Common myeloid progenitor, CD34-positive (primary cell): ENCODE measurements around the gene PKD1L1.

ENCODE experiments used
- CTCF ChIA-PET: fragments of 350-600 bp; sonication (Branson Sonifier 250); formaldehyde crosslinking; loops from one replicate; lab custom pipeline; 2021; ENCODE audit warnings: antibody characterized with exemption; lab: Charles Lee
- POLR2A ChIA-PET: fragments of 350-600 bp; sonication (Branson Sonifier 250); formaldehyde crosslinking; loops from one replicate; lab custom pipeline; 2021; ENCODE audit warnings: antibody characterized with exemption; lab: Charles Lee
- DNase-seq, 3 donors: peaks; one replicate each; pipeline versions ENCODE4 v3.0.0 to v3.0.0-alpha.2; 2013
- H3K27ac ChIP-seq, 2 experiments: 1 replicate in 1 of 2; 2 replicates in 1 of 2; pipeline ENCODE4 v1.7.0; 2013; ENCODE audit warnings: inconsistent platforms in 2 of 2, low read length in 2 of 2, mild to moderate bottlenecking in 2 of 2, low read depth in 1 of 2, moderate library complexity in 1 of 2; ENCODE audit not compliant: severe bottlenecking in 2 of 2, insufficient read depth in 1 of 2, poor library complexity in 1 of 2
- H3K27me3 ChIP-seq, 5 experiments: replicated peaks in 2 of 5; 1 replicate in 3 of 5; 2 replicates in 2 of 5; pipeline versions ENCODE4 v1.6.1 to v1.7.0; 2013; ENCODE audit warnings: low read length in 4 of 5, mild to moderate bottlenecking in 2 of 5, moderate library complexity in 2 of 5, inconsistent platforms in 1 of 5; ENCODE audit not compliant: insufficient read depth in 5 of 5, control insufficient read depth in 4 of 5
- H3K36me3 ChIP-seq, 4 experiments: 1 replicate in 2 of 4; 2 replicates in 2 of 4; pipeline versions ENCODE4 v1.6.1 to v1.7.0; 2013; ENCODE audit warnings: low read length in 3 of 4, control low read depth in 1 of 4, mild to moderate bottlenecking in 1 of 4; ENCODE audit not compliant: control insufficient read depth in 4 of 4, insufficient read depth in 4 of 4
- H3K4me1 ChIP-seq, 4 experiments: 1 replicate in 3 of 4; 2 replicates in 1 of 4; pipeline versions ENCODE4 v1.6.1 to v1.7.1; 2013; ENCODE audit warnings: low read length in 3 of 4, mild to moderate bottlenecking in 3 of 4, control low read depth in 1 of 4, inconsistent platforms in 1 of 4, moderate library complexity in 1 of 4; ENCODE audit not compliant: control insufficient read depth in 4 of 4, insufficient read depth in 4 of 4; ENCODE audit errors: control extremely low read depth in 1 of 4
- H3K4me3 ChIP-seq, 7 experiments: 1 replicate in 4 of 7; 2 replicates in 3 of 7; pipeline versions ENCODE4 v1.5.1 to v1.7.0; 2013; ENCODE audit warnings: mild to moderate bottlenecking in 7 of 7, low read length in 6 of 7, moderate library complexity in 6 of 7, inconsistent platforms in 2 of 7, low read depth in 2 of 7, control low read depth in 1 of 7; ENCODE audit not compliant: insufficient read depth in 4 of 7, control insufficient read depth in 1 of 7; ENCODE audit errors: extremely low read depth in 1 of 7
- H3K9me3 ChIP-seq, 5 experiments: 1 replicate in 4 of 5; 2 replicates in 1 of 5; pipeline versions ENCODE4 v1.6.1 to v1.7.1; 2013; ENCODE audit warnings: low read length in 4 of 5, mild to moderate bottlenecking in 2 of 5, inconsistent platforms in 1 of 5, low read depth in 1 of 5, moderate library complexity in 1 of 5; ENCODE audit not compliant: control insufficient read depth in 4 of 5, insufficient read depth in 2 of 5; ENCODE audit errors: control extremely low read depth in 1 of 5
- WGBS: methylation state at CpG from one replicate; pipeline ENCODE4 v1.1.5; 2013; ENCODE audit not compliant: insufficient coverage; 5-methylcytosine and 5-hydroxymethylcytosine counted together

The PKD1L1 gene

GRCh38 chr7:47973739-47974138 lies 25.5 kb upstream of the PKD1L1 start:
- Histone ChIP-seq H3K36me3 (peaks cover 11 to 65% (median 46%) of the 10 kb centered on the region in 4 experiments), H3K27me3 (no peaks in the 10 kb centered on the region), H3K9me3 (no peaks in the 10 kb centered on the region), H3K27ac (no peak overlapping the region), H3K4me1 (peaks cover 15 to 32% (median 22%) of the 10 kb centered on the region in 4 experiments), H3K4me3 (no peak overlapping the region)
- 100% methylated on average over 1 of the region's 1 CpG for WGBS
- CTCF ChIA-PET = interaction anchor here (1.0 to 1.3 kb wide), 2 partner anchors 14 to 29 kb away, joined by 4 read pairs; no protein-coding TSS in a partner anchor
- no peak for DNase-seq
- POLR2A ChIA-PET = no interaction called here

GRCh38 chr7:47970761-47971160 lies 22.5 kb upstream of the PKD1L1 start:
- no CpG with 5 or more reads among the region's 1 CpG for WGBS
- no peaks in the 10 kb centered on the region for H3K9me3 ChIP-seq
- H3K27me3 ChIP-seq = no peaks in the 10 kb centered on the region
- peaks cover 24 to 71% (median 49%) of the 10 kb centered on the region in 4 experiments for H3K36me3 ChIP-seq
- peak overlapping the region in 1 of 7 experiments; percentile 28 for H3K4me3 ChIP-seq
- ChIA-PET CTCF (interaction anchor here (0.9 to 1.5 kb wide), 3 partner anchors 13 to 140 kb away, joined by 3 to 4 read pairs (median 3); no protein-coding TSS in a partner anchor), POLR2A (no interaction called here)
- H3K4me1 ChIP-seq = peaks cover 8 to 24% (median 17%) of the 10 kb centered on the region in 4 experiments
- no peak for DNase-seq
- H3K27ac ChIP-seq = peak overlapping the region in 1 of 2 experiments; percentile 23

- ChIA-PET POLR2A (interaction anchor here (0.6 to 1.0 kb wide), 2 partner anchors 132 to 141 kb away, joined by 3 to 4 read pairs; no protein-coding TSS in a partner anchor), CTCF (interaction anchor here (0.6 to 2.0 kb wide), 9 partner anchors 9 to 331 kb away, joined by 3 to 16 read pairs (median 3); no protein-coding TSS in a partner anchor)
- H3K27ac ChIP-seq = no peak overlapping the region
- no peaks in the 10 kb centered on the region for H3K9me3 ChIP-seq
- no peak overlapping the region for H3K4me3 ChIP-seq
- H3K4me1 ChIP-seq = peaks cover 8 to 24% (median 21%) of the 10 kb centered on the region in 4 experiments
- H3K27me3 ChIP-seq = no peaks in the 10 kb centered on the region
- 67% methylated on average over 3 of the region's 5 CpGs for WGBS
- H3K36me3 ChIP-seq = peaks cover 27 to 75% (median 49%) of the 10 kb centered on the region in 4 experiments
- DNase-seq = peak; percentile 65 to 75 (median 68)
Measured at GRCh38 chr7:47968847-47969774, 20.8 kb upstream of the PKD1L1 start.

GRCh38 chr7:47967708-47968107 lies 19.4 kb upstream of the PKD1L1 start:
- ChIA-PET POLR2A (no interaction called here), CTCF (interaction anchor here (0.9 to 2.1 kb wide), 5 partner anchors 13 to 143 kb away, joined by 3 to 6 read pairs (median 4); no protein-coding TSS in a partner anchor)
- Histone ChIP-seq H3K36me3 (peaks cover 25 to 70% (median 46%) of the 10 kb centered on the region in 4 experiments), H3K9me3 (no peaks in the 10 kb centered on the region), H3K27ac (no peak overlapping the region), H3K27me3 (no peaks in the 10 kb centered on the region), H3K4me3 (no peak overlapping the region), H3K4me1 (peaks cover 8 to 23% (median 21%) of the 10 kb centered on the region in 4 experiments)
- no peak for DNase-seq
- 100% methylated on average over 1 of the region's 2 CpGs for WGBS

GRCh38 chr7:47967123-47967522 lies 18.9 kb upstream of the PKD1L1 start:
- WGBS = 100% methylated on average over 3 of the region's 5 CpGs
- ChIA-PET POLR2A (no interaction called here), CTCF (interaction anchor here (0.9 to 2.1 kb wide), 8 partner anchors 13 to 144 kb away, joined by 3 to 6 read pairs (median 4); no protein-coding TSS in a partner anchor)
- Histone ChIP-seq H3K36me3 (peaks cover 25 to 72% (median 51%) of the 10 kb centered on the region in 4 experiments), H3K4me3 (no peak overlapping the region), H3K4me1 (peaks cover 8 to 23% (median 21%) of the 10 kb centered on the region in 4 experiments), H3K27ac (no peak overlapping the region), H3K9me3 (no peaks in the 10 kb centered on the region), H3K27me3 (no peaks in the 10 kb centered on the region)
- DNase-seq = no peak

- peaks cover 4 to 17% (median 11%) of the 10 kb centered on the region in 4 experiments for H3K4me1 ChIP-seq
- POLR2A ChIA-PET = no interaction called here
- peaks cover 27 to 78% (median 58%) of the 10 kb centered on the region in 4 experiments for H3K36me3 ChIP-seq
- H3K27ac ChIP-seq = no peak overlapping the region
- DNase-seq = peak in 2 of 3 donors; percentile 14 to 23
- CTCF ChIA-PET = interaction anchor here (1.4 to 2.3 kb wide), 3 partner anchors 20 to 145 kb away, joined by 5 to 11 read pairs (median 6); no protein-coding TSS in a partner anchor
- WGBS = 40% methylated on average over 3 of the region's 5 CpGs
- H3K27me3 ChIP-seq = no peaks in the 10 kb centered on the region
- no peaks in the 10 kb centered on the region for H3K9me3 ChIP-seq
- H3K4me3 ChIP-seq = no peak overlapping the region
Measured at GRCh38 chr7:47965456-47965855, 17.2 kb upstream of the PKD1L1 start.
